Vagina (tissue), 2 donors: ENCODE measurements around the gene ETV5. TPM values are rescaled to one million over a fixed set of nuclear protein-coding genes. Genes with fewer than 3 reads are reported as not detected.

Experiments
- DNase-seq, 2 donors: peaks; one replicate each; pipeline ENCODE4 v3.0.0-alpha.2; 2017; ENCODE audit errors: extremely low spot score in 2 of 2
- H3K27ac ChIP-seq: fragments of 200-600 bp; sonication (generic); one replicate; pipeline ENCODE4 v1.5.1; 2019
- H3K27me3 ChIP-seq: fragments of 200-600 bp; sonication (generic); one replicate; pipeline ENCODE4 v1.5.1; 2019
- H3K36me3 ChIP-seq, 2 donors: fragments of 200-600 bp; sonication (generic); one replicate each; pipeline ENCODE4 v1.5.1; 2017 to 2019
- H3K4me1 ChIP-seq: fragments of 200-600 bp; sonication (generic); one replicate; pipeline ENCODE4 v1.5.1; 2019
- H3K4me3 ChIP-seq, 2 donors: fragments of 200-600 bp; sonication (generic); 1 replicate in 1 of 2; 2 replicates in 1 of 2; pipeline ENCODE4 v1.5.1; 2016 to 2019
- H3K9me3 ChIP-seq: fragments of 200-600 bp; sonication (generic); one replicate; pipeline ENCODE4 v1.5.1; 2019
- CTCF ChIP-seq, 3 experiments: fragments of 450-650 bp in 2 of 3; fragments of 200-600 bp in 1 of 3; sonication (generic) in 1 of 3; IDR thresholded peaks; one replicate each; pipeline ENCODE4 v1.5.1; 2017 to 2019; ENCODE audit warnings: antibody characterized with exemption in 3 of 3, mild to moderate bottlenecking in 2 of 3, moderate library complexity in 2 of 3
- POLR2A ChIP-seq, 2 donors: fragments of 450-650 bp; IDR thresholded peaks; one replicate each; pipeline ENCODE4 v1.6.1; 2017; ENCODE audit warnings: antibody characterized with exemption in 2 of 2, mild to moderate bottlenecking in 2 of 2, moderate library complexity in 2 of 2
- POLR2AphosphoS5 ChIP-seq, 2 donors: sonication (generic); formaldehyde crosslinking; IDR thresholded peaks; one replicate each; pipeline ENCODE4 v1.9.0; 2017; ENCODE audit warnings: antibody characterized with exemption in 2 of 2, mild to moderate bottlenecking in 2 of 2, low read depth in 1 of 2; ENCODE audit not compliant: insufficient read depth in 1 of 2
- intact Hi-C: fragments of 100-400 bp; cut with DNase I; formaldehyde crosslinking; loops from one replicate; pipeline ENCODE4 v1.15.1; 2023
- small RNA-seq: library from RNA; depleted of rRNA; stranded (forward); fragments of <200 nt; gene quantifications from one replicate; pipeline ENCODE3, GENCODE V24; 2016
- total RNA-seq: library from RNA; depleted of rRNA; stranded (reverse); fragments of >200 nt; gene quantifications from one replicate; pipeline ENCODE4 v1.2.3, GENCODE V29; 2016

ETV5 gene
- total RNA-seq, 1 donor from 2014 or later = 18.4 TPM

- Histone ChIP-seq H3K4me1 (no peaks in the 10 kb centered on the region), H3K27ac (no peak overlapping the region), H3K36me3 (no peaks in the 10 kb centered on the region), H3K9me3 (no peaks in the 10 kb centered on the region), H3K27me3 (no peaks in the 10 kb centered on the region), H3K4me3 (no peak overlapping the region)
- TF ChIP-seq POLR2AphosphoS5 (IDR thresholded peaks at IDR 0.05; ENCODE audit: insufficient read depth in 1 of 2, low read depth in 1 of 2) (no peak), CTCF (IDR thresholded peaks at IDR 0.05) (no peak), POLR2A (IDR thresholded peaks at IDR 0.05) (no peak)
- intact Hi-C loops = no loop called here
- DNase-seq = no peak
Observed at GRCh38 chr3:186001842-186002241, 107.0 kb downstream of the ETV5 start.

GRCh38 chr3:185999221-185999620, 109.7 kb downstream of the ETV5 start:
- H3K36me3 ChIP-seq = no peaks in the 10 kb centered on the region
- H3K9me3 ChIP-seq = no peaks in the 10 kb centered on the region
- no peak overlapping the region for H3K4me3 ChIP-seq
- DNase-seq = no peak
- H3K27ac ChIP-seq = no peak overlapping the region
- intact Hi-C loops = no loop called here
- TF ChIP-seq CTCF (IDR thresholded peaks at IDR 0.05) = no peak
- TF ChIP-seq POLR2A (IDR thresholded peaks at IDR 0.05) = no peak
- no peak for TF ChIP-seq POLR2AphosphoS5 (IDR thresholded peaks at IDR 0.05; ENCODE audit: insufficient read depth in 1 of 2, low read depth in 1 of 2)
- no peaks in the 10 kb centered on the region for H3K4me1 ChIP-seq
- no peaks in the 10 kb centered on the region for H3K27me3 ChIP-seq

GRCh38 chr3:185998136-185998535, 110.8 kb downstream of the ETV5 start:
- H3K4me3 ChIP-seq = no peak overlapping the region
- H3K27ac ChIP-seq = no peak overlapping the region
- intact Hi-C loops = no loop called here
- TF ChIP-seq POLR2A (IDR thresholded peaks at IDR 0.05) (no peak), POLR2AphosphoS5 (IDR thresholded peaks at IDR 0.05; ENCODE audit: insufficient read depth in 1 of 2, low read depth in 1 of 2) (no peak), CTCF (IDR thresholded peaks at IDR 0.05) (no peak)
- no peaks in the 10 kb centered on the region for H3K27me3 ChIP-seq
- H3K9me3 ChIP-seq = no peaks in the 10 kb centered on the region
- H3K4me1 ChIP-seq = no peaks in the 10 kb centered on the region
- no peak for DNase-seq
- H3K36me3 ChIP-seq = no peaks in the 10 kb centered on the region

- no peak overlapping the region for H3K27ac ChIP-seq
- no peaks in the 10 kb centered on the region for H3K36me3 ChIP-seq
- H3K9me3 ChIP-seq = no peaks in the 10 kb centered on the region
- H3K27me3 ChIP-seq = no peaks in the 10 kb centered on the region
- TF ChIP-seq CTCF (IDR thresholded peaks at IDR 0.05) (no peak), POLR2A (IDR thresholded peaks at IDR 0.05) (no peak), POLR2AphosphoS5 (IDR thresholded peaks at IDR 0.05; ENCODE audit: insufficient read depth in 1 of 2, low read depth in 1 of 2) (no peak)
- intact Hi-C loops = no loop called here
- no peaks in the 10 kb centered on the region for H3K4me1 ChIP-seq
- DNase-seq = no peak
- no peak overlapping the region for H3K4me3 ChIP-seq
Observed at GRCh38 chr3:185997130-185997529, 111.8 kb downstream of the ETV5 start.

Small RNA genes within 50 kb of the gene (small RNA-seq; reads per million reads assigned to genes)
- not detected for gene RF00017

Other genes starting within 250 kb of the ETV5 start
- gene TRA2B, start 171.1 kb downstream of the ETV5 start, total RNA-seq = 145 TPM